Ovary (tissue), 3 donors: Measurements from ENCODE around the gene HSFX2.

Experiments used
- CTCF ChIP-seq, 3 donors: fragments of 450-650 bp in 2 of 3; fragments of 200-600 bp in 1 of 3; IDR thresholded peaks; one replicate each; pipeline versions ENCODE4 v1.5.1 to v1.8.0; 2016 to 2022; ENCODE audit warnings: antibody characterized with exemption in 3 of 3, mild to moderate bottlenecking in 1 of 3
- EP300 ChIP-seq: sonication (generic); formaldehyde crosslinking; IDR thresholded peaks from one replicate; pipeline ENCODE4 v1.6.1; 2017; ENCODE audit warnings: antibody characterized with exemption
- POLR2A ChIP-seq: fragments of 450-650 bp; IDR thresholded peaks from one replicate; pipeline ENCODE4 v1.6.1; 2017; ENCODE audit warnings: antibody characterized with exemption, mild to moderate bottlenecking, moderate library complexity
- donor health status: DM: no; HTN: no; CAD: no.

- TF ChIP-seq CTCF (IDR thresholded peaks at IDR 0.05), result no peak
- TF ChIP-seq POLR2A, result no peak
- TF ChIP-seq EP300, result no peak
Measured at GRCh38 chrX:149628768-149629167, 33.7 kb upstream of the HSFX2 start.
